EH (cell line): ENCODE measurements around the gene MAFF.

Experiments used
- DNase-seq: peaks from one replicate; pipeline ENCODE4 v3.0.0-alpha.2; 2015; ENCODE audit warnings: low read depth

Gene MAFF

DNA sequence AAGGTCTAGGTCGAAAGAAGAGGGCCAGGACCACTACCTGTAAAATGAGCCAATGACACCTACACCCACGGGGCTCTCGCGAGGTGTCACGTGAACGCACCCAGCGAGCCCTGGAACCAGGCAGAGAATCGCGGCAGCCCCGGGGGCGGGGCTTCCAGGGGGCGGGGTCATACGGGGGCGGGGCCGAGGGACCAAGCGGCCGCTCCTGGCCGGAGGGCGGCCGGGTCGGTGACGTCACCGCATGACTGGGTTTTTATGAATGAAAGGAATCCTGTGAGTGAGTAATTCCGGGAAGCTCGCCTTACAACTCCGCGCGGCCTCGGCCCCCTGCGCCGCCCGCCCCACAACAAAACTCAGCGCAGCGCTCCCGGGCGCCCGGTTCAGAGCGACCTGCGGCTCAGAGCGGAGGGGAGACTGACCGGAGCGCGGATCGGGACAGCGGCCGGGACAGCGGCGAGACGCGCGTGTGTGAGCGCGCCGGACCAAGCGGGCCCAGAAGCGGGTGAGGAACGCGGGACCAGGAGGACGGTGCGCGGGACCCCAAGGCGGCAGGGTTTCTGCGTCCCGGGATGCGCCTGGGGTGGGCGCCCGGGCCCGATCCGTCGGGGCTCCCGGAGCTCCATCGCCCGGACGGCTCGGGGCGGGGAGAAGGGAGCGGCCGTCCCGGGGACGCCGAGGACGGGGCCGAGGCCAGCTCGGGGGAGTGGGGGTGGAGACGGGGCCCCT lies at the start of gene MAFF:
Gene MAFF (plus strand): TSS at position 284 of the 726 bp plus-strand sequence. CDS start 11,860 bp downstream, outside the sequence.
- DNase-seq = peak; percentile 98

DNA sequence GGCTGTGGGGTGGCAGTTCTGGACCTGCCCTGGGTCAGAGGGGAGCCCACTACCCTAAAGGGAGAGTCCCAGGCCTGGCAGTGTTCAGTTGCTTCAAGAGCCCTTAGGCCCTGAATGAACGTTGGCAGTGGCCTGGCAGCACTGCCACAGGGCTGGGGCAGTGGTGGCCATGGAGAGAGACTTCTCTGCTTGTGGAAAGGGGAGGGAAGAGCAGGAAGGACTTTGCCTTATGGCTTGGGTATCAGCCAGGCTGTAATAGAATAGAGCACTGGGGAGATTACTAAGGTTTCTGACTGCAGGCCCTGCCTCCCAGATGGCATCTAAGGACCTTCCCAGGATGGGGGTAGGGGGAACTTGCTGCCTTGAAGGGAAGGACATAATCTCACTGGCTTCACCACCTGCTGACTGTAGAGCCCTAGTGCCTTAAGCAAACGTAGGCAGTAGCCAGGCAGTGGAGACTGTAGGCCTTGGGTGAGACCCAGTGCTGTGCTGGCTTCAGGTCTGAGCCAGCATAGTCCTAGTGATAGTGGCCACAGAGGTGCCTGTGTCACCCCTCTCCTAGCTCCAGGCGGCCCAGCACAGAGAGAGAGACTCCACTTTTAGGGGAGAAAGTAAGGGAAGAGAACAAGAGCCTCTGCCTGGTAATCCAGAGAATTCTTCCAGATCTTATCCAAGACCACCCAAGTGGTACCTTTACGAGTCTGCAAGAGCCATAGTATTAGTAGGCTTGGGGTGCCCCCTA lies 47.8 kb upstream of the MAFF start:
- no peak for DNase-seq

DNA sequence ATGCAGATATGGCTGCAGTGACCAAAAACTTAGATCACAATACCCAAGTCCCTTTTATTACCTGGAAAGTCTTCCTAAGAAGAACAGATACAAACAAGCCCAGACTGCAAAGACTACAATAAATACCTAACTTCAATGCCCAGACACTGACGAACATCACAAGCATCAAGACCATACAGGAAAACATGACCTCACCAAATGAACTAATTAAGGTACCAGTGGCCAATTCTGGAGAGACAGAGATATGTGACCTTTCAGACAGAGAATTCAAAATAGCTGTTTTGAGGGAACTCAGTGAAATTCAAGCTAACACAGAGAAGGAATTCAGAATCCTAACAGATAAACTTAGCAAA lies 47.3 kb upstream of the MAFF start:
- peak; percentile 35 for DNase-seq

DNA sequence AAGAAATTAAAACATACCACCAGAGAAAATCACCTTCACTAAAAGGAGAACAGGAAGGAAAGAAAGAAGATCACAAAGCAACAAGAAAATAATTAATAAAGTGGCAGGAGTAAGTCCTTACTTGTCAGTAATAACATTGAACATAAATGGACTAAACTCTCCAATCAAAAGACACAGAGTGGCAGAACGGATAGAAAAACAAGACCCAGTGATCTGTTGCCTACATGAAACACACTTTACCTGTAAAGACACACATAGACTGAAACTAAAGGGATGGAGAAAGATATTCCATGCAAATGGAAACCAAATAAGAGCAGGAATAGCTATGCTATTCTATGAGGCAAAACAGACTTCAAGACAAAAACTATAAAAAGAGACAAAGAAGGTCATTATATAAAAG lies 46.1 kb upstream of the MAFF start:
- DNase-seq = no peak

DNA sequence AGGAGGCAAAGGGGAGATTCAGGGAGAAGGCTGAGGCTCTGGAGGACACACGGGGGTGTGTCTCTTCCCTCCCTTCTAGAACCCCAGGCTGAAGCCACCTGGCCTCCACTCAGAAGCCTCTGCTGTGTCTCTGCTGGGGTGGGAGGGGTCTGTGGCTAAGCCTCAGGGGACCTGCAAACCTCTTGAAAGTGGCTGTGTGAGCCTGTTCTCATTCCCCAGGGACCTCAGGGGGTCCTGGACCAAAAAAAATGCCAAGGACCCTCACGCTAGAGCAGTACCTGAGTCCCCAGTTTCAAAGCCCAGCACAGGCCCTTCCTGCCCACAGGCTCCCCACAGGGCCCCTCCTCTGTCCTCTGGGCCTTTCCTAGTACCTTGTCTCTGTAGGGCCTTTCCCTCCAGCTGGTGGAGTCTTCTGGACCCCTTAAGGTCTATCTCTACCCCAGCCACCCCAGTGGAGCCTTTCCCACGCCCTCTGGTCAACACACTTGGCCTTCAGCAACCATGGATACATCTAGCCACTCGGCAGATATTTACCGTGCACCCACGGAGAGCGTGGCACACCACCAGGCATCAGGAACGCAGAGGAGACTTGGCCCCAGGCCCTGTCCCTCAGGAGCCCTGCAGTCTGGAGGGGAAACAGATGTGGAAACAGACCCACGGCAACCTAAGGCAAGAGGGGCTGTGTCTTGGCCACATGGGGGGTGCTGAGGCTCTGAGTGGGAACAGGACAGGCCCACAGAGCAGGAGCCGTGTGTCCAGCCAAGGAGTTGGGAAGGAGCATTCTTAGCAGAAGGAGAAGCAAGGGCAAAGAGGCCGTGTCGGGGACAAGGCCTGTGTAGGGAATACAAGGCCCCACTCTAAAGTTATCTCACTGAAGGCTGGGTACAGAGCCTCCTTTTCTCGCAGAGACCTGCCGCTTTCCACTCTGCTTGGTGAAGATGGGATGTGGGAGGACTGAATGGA lies 38.6 kb upstream of the MAFF start:
- no peak for DNase-seq

DNA sequence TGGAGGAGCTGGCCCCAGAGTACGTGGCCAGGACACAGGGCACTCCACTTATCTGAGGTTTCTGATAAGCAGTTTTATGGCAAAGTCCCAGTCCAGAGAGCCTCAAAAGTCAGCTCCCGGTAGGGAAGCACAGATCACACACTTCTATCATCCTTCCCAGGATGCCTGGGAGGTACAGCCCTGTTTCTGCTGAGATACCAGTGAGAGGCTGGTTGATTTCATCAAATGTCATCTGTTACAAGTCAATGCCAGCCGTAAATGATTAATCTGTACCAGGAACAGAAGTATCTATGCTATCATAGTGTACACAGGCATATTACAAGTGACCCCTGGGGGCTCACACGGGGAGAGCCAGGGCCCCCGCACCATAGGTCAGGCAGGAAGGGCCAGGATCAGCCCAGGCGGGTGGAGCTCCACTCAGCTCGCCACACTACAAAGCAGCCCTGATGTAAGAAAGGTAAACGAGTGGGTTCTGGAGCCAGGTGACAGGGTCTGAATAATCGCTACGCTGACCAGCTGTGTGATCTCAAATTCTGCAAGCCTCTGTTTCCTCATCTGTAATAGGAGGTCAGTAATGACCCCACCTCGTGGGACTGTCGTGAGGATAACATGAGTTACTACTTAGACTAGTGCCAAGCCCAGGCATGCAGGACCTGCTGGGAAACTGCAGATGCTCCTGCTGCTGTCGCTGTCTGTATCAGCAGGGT lies 37.8 kb upstream of the MAFF start:
- no peak for DNase-seq

DNA sequence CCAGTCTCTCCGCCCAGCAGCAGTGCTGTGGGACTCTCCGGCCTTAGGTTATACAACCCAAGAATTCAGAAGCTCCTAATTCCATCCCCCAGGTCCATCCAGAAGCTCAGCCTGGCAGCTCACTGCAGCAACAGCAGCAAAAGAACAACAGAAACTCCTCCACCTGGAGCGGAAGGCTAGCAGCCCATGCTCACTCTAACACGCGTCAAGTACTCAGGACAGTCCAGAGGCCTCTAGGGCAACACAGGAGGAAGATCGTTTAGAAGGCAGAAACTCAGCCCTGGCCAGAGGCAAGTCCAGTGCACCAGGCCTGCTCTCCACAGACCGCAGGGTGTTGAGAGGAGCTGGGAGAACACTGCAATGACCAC lies 37.3 kb upstream of the MAFF start:
- DNase-seq = no peak

DNA sequence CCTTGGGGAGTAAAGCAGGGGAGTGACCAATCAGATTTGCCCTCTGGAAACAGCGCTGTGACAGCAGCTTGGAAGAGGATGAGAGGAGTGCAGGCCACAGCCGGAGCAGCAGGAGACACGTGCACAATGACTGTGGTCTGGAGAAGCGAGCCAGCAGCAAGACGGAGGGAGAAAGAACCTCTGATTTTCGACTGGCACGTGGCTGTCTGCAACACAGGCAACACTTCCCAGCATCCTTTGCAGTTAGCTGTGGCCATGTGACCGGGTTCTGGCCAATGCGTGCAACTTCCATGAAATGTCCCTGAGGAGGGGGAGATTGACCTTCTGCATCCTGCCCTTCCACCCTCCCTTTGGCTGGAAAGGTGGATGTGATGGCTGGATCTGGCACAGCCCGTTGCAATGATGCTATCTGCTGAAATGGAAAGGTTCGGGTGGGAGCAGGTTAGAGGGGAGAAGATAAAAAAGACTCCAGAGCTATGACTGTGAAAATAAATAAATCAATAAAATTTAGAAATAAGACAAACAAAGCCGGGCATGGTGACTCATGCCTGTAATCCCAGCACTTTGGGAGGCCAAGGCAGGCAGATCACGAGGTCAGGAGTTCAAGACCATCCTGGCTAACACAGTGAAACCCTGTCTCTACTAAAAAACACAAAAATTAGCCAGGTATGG lies 35.7 kb upstream of the MAFF start:
- DNase-seq = no peak

DNA sequence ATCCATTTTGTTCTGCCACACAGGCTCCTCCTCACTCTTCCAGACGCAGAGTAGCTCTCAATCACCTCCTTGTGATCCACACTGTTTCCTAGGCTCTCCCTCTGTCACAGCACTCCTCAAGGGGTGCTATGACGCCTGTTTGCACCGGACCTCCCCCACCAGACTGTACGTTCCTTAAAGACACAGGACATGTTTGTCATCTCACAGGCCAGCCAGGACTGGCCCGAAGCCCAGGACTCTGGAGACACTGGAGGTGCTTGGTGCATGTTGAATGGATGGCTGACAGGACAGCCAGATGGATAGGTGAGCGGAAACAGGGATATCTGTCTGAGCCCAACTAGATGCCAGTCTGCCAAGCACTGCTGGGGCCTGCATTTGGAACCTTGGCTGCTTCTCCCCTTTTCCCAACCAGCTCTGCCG lies 33.8 kb upstream of the MAFF start:
- no peak for DNase-seq

DNA sequence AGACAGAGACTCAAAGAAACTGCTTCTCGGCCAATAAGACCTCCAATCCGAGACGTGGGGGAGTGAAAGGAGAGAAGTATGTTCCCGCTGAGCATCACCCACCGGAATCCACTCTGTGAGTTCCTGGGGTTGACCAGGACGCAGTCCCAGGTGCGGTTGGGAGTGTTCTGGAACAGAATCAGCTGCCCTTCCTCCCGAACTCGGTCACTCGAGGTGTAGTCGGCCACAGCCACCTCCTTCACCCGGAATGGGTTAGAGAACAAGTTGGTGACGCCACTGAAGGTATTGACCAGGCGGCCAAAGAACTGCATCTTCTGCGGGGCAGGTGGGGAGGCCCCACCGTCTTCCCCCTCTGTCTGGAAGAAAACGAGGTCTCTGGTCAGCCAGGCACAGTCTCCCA lies 32.7 kb upstream of the MAFF start:
- DNase-seq = no peak

DNA sequence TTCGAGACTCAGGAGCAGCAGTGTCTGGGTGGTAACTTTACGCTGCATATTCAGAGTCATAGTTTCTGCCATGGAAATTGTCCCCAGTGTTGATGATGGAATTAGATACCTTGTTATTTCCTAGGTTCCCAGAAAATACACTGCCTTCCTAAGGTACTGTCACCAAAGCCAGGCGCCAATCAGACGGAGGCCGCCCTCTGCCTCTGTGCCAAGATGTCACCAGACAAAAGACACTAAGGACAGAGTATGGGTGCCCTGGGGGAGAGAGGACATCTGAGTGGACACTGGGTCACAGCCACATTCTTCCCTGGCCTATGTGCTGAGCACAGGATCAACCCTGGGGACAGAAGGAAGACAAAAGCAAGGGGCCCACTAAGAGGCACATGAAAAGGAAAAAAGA lies 31.3 kb upstream of the MAFF start:
- no peak for DNase-seq

DNA sequence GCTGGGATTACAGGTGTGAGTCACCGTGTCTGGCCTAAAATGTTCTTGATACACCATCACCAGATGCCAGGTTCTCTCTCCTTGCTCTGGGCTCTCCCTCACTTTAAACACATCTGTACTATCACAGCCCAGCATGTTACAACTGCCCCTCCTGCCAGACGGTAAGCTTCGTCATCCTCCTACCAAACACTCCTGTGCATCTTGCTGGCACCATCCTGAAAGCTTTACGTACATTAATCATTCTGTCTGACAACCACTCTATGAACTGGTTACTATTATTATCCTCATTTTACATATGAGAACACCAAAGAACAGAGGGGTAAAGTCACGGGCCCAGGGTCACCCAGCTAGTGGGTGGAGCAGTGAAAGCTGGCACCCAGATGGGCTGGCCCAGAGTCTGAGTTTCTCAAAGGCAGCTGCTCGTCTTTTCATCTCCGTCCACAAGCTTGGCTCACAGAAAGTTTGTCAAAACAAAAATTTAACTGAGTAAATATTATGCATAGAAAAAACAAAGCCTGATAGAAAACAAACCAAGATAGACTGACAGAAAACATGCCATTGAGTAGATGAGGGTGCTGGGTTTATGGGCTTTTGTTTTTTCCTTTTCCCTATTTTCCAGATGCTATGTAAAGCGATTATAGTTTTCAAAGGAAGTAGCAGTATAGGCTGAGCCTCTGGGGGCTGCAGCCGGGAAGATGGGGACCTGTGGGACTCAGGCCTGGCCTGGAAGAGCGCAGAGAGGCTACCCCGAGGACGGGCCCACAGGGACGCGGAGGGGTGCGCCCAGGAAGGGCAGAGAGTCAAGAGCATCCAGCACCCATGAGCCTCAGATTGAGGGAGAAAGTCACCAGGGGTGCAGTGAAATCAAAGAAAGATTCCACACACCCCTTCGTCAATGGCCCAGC lies 29.6 kb upstream of the MAFF start:
- peak; percentile 6 for DNase-seq

DNA sequence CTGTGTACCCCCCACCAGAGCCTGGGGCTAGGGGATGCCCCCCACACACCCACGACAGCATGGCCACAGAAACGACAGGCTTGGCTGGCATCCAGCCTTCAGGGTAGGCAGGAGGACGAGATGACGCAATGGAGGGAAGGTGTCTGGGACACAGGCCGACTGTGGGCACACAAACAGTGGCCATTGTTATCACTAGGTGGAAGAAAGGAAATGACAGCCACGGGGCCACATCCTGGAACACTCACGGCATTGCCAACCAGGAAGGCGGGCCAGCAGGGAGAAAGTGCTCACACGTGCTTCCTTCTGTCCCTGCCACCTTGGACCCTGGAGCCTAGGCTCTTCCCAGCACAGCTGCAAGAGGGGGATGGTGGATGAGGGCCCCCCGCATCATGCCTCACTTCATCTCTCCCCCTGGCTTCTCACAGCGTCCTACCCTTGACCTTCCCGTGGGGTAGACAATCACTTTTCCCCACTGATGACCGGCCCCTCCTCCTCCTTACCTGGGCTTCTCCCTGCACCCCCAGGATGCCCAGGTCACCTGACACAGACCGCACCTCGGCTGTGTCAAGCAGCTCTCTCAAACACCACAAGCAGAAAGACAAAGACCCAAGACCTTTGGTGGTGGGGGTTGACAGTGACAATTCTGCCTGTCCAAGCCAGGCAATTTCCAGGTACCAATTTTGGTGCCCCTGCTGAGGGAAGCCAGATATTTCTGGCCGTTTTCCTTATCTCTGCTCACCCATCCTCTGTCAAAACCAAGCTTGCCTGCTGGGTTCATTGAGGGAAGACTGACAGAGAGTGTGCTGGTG lies 28.8 kb upstream of the MAFF start:
- peak; percentile 36 for DNase-seq

DNA sequence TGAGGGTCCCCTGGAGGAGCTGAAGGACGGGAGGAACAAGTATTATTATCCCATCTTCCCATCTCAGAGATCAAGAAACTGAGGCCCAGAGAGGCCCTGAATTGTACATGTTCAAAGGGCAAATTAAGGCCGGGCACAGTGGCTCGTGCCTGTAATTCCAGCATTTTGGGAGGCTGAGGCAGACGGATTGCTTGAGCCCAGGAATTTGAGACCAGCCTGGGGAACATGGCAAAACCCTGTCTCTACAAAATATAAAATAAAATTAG lies 28.2 kb upstream of the MAFF start:
- no peak for DNase-seq

DNA sequence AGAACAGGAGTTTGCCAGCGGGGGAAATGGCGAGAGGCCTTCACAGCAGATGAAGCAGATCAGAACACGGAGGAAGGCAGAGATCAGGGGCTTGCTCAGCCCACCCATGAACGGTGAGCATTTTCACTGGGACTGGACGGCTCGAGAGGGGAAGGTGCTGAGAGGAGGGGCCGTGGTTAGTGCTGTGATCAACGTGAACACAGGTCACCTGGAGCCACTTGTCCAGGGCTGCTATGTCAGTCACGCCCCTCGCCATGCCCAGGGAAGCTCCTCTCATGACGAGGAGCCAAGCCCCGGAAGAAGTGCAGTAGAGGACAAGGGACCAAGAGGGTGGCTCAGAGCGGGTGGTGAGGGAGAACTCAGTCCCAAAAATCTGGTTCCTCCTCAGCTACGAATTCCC lies 27.2 kb upstream of the MAFF start:
- no peak for DNase-seq

DNA sequence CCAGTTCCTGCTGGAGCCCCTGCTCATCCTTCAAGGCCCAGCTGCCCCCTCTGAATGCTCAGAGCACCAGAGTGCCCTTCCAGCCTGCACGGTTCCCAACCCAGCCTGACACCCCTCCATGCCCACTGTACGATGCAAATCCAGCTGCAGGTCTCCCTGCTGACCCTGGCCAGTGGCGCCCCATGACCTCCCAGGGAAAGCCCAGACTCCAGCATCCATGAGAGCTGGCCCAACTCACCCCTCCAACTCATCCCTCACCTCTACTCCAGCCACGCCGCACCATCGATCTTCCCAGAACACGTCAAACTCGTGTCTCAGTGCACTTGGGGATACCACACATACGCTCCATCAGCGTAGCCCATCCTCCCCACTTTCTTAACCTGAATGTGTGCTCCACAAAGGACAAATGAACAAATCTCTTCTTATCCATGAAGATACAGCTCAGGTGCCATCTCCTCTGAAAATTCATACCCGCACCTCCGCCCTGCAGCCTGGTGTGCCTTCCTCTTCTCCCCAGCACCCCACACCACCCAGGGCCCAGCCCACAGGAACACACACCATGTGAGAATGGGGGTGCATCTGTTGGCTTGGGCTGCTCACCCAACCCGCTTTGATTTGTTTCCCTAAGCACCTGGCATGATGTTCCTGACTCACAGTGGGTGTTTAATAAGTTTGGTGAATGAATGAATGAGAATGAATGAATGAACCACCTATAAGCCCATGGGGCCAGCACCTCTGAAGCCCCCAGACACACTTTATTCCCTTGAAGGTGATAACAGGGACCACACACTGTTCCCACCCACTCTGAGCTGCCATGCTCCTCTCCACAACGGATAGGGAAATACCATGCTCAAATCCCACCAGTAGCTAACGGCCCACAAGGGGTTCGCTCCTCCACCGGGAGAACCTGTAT lies 26.3 kb upstream of the MAFF start:
- no peak for DNase-seq

DNA sequence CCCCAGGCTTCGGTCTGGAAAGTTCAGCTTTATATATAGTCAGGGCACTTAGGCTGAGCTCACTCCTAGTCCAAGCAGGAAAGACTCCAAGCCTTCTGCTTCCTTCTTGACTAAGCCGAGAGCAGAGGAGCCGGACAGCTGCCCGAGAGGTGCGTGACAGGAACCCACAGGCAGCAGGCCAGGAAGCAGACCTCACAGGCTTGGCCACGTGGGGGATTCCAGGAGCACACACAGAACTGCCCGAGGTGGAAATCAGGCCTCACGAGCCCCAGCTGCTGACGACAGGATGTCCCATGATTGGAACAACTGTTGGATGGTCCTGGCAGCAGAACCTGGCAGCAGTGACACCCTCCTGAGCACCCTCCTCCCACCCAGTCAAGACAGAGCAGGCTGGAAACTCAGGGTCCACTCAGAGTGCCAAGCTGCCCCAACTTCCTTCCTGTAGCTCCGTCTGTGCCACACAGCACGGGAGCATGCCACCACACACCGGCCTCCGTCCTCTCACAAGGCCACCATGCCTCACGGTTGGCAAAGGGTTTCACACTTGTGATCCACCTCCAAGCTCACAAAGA lies 25.5 kb upstream of the MAFF start:
- DNase-seq = peak; percentile 98

DNA sequence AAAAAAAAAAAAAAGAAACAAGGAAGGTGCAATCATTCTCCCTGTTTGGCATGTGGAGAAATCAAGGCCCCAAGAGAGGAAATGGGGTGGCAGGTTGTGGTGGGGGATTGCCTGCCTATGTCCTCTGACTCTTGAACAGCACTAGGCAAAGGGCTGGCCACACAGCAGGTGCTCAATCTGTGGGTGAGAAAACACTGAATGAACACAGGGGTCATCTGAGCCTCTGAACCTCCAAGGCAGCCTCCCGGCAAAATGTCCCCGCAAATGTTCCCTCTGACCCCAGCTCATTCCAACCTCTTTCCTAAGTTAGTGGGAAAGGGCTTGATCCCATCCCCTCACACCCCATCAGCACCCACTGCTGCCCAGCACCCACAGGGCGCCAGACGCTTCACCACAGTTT lies 24.8 kb upstream of the MAFF start:
- no peak for DNase-seq
